ENCODE measurements around the gene RGL3.

RGL3 gene

GRCh38 chr19:11375143-11375948 lies 43.8 kb downstream of the RGL3 start:
- H3K27ac ChIP-seq, result peak overlapping the region; percentile 90 to 94
- peak overlapping the region; percentile 62 to 63 for H3K4me3 ChIP-seq
- H3K4me1 ChIP-seq, result peaks cover 0 to 54% (median 44%) of the 10 kb centered on the region in 4 donors

GRCh38 chr19:11374433-11375142 lies 44.5 kb downstream of the RGL3 start, which contains the start of gene SWSAP1:
Gene SWSAP1 (plus strand): TSS chr19:11374666. CDS start chr19:11374681, 15 bp downstream.
- no peaks in the 10 kb centered on the region for H3K9me3 ChIP-seq
- DNase-seq, result peak; percentile 99
- peak within 1 kb of the TSS; percentile 90 to 94 for H3K27ac ChIP-seq
- peaks cover 0 to 46% (median 38%) of the 10 kb centered on the region in 4 donors for H3K4me1 ChIP-seq
- H3K4me3 ChIP-seq, result peak within 1 kb of the TSS; percentile 62 to 63
- intact Hi-C loops (cut with DNase I; ENCODE audit: low total_unique reads), result loop anchor here (10.0 kb wide), 2 partner anchors 70 to 80 kb away; partner anchors contain the start of gene TSPAN16
- no peaks in the 10 kb centered on the region for H3K27me3 ChIP-seq
- TF ChIP-seq CTCF (IDR thresholded peaks at IDR 0.05), result peak in 1 of 2 experiments; percentile 20
- peaks cover 0 to 7% (median 0%) of the 10 kb centered on the region in 3 donors for H3K36me3 ChIP-seq

More at GRCh38 chr19:11375143-11375948, 43.8 kb downstream of the RGL3 start:
- peaks cover 0 to 7% (median 0%) of the 10 kb centered on the region in 3 donors for H3K36me3 ChIP-seq
- TF ChIP-seq CTCF (IDR thresholded peaks at IDR 0.05), result no peak
- no peaks in the 10 kb centered on the region for H3K27me3 ChIP-seq
- intact Hi-C loops (cut with DNase I; ENCODE audit: low total_unique reads), result loop anchor here (10.0 kb wide), 2 partner anchors 69 to 81 kb away; partner anchors contain the start of gene TSPAN16
- peak; percentile 49 to 80 for DNase-seq
- no peaks in the 10 kb centered on the region for H3K9me3 ChIP-seq

GRCh38 chr19:11373885-11374432 lies 45.2 kb downstream of the RGL3 start:
- intact Hi-C loops (cut with DNase I; ENCODE audit: low total_unique reads), result loop anchor here (10.0 kb wide), 2 partner anchors 71 to 79 kb away; partner anchors contain the start of gene TSPAN16
- Histone ChIP-seq H3K27me3 (no peaks in the 10 kb centered on the region), H3K4me1 (peaks cover 0 to 42% (median 37%) of the 10 kb centered on the region in 4 donors), H3K9me3 (no peaks in the 10 kb centered on the region), H3K4me3 (peak overlapping the region; percentile 62 to 63), H3K27ac (peak overlapping the region; percentile 90 to 94), H3K36me3 (peaks cover 0 to 7% (median 0%) of the 10 kb centered on the region in 3 donors)
- DNase-seq, result no peak
- TF ChIP-seq CTCF (IDR thresholded peaks at IDR 0.05), result no peak

GRCh38 chr19:11373166-11373884 lies 45.8 kb downstream of the RGL3 start:
- Histone ChIP-seq H3K27me3 (no peaks in the 10 kb centered on the region), H3K4me3 (no peak overlapping the region), H3K4me1 (peaks cover 0 to 36% (median 31%) of the 10 kb centered on the region in 4 donors), H3K27ac (no peak overlapping the region), H3K36me3 (peaks cover 0 to 5% (median 0%) of the 10 kb centered on the region in 3 donors), H3K9me3 (no peaks in the 10 kb centered on the region)
- intact Hi-C loops (cut with DNase I; ENCODE audit: low total_unique reads), result loop anchor here (10.0 kb wide), 2 partner anchors 71 to 79 kb away; partner anchors contain the start of gene TSPAN16
- no peak for TF ChIP-seq CTCF (IDR thresholded peaks at IDR 0.05)
- DNase-seq, result no peak
